CD4-positive, alpha-beta T cell (primary cell): ENCODE results near the gene RAD51B. TPM values are rescaled to one million over a fixed set of nuclear protein-coding genes. Genes with fewer than 3 reads are reported as not detected.

Experiments used
- ATAC-seq: fragments of 200-7000 bp; cut with Tn5 transposase; one replicate; pipeline ENCODE4 v1.10.0; 2022; ENCODE audit warnings: mild to moderate bottlenecking; ENCODE audit not compliant: poor library complexity
- CTCF ChIA-PET: fragments of 350-600 bp; sonication (Branson Sonifier 250); formaldehyde crosslinking; loops from one replicate; lab custom pipeline; 2021; ENCODE audit warnings: antibody characterized with exemption, inconsistent platforms; lab: Charles Lee
- POLR2A ChIA-PET: fragments of 350-600 bp; sonication (Branson Sonifier 250); formaldehyde crosslinking; loops from one replicate; lab custom pipeline; 2021; ENCODE audit warnings: antibody characterized with exemption, inconsistent platforms; lab: Charles Lee
- DNase-seq, 14 experiments: peaks; one replicate each; pipeline ENCODE4 v3.0.0-alpha.2; 2013 to 2020; ENCODE audit warnings: mixed read lengths in 2 of 14
- H3K27ac ChIP-seq, 2 donors: one replicate each; pipeline versions ENCODE4 v1.5.1 to v1.7.0; 2013; ENCODE audit warnings: low read length in 2 of 2, low read depth in 1 of 2, mild to moderate bottlenecking in 1 of 2
- H3K27me3 ChIP-seq, 2 experiments: 1 replicate in 1 of 2; 2 replicates in 1 of 2; pipeline versions ENCODE4 v1.6.1 to v1.7.0; 2013; ENCODE audit warnings: low read length in 2 of 2, control low read depth in 1 of 2, mild to moderate bottlenecking in 1 of 2, moderate library complexity in 1 of 2; ENCODE audit not compliant: insufficient read depth in 2 of 2, control insufficient read depth in 1 of 2
- H3K36me3 ChIP-seq: one replicate; pipeline ENCODE4 v1.6.1; 2013; ENCODE audit warnings: low read length, control low read depth; ENCODE audit not compliant: insufficient read depth
- H3K4me1 ChIP-seq: one replicate; pipeline ENCODE4 v1.6.1; 2013; ENCODE audit warnings: low read length, control low read depth; ENCODE audit not compliant: insufficient read depth
- H3K4me3 ChIP-seq: one replicate; pipeline ENCODE4 v1.5.1; 2013; ENCODE audit warnings: mild to moderate bottlenecking, low read length, moderate library complexity
- H3K9me3 ChIP-seq, 2 experiments: 1 replicate in 1 of 2; 2 replicates in 1 of 2; pipeline versions ENCODE4 v1.6.1 to v1.7.0; 2013; ENCODE audit warnings: low read length in 2 of 2, mild to moderate bottlenecking in 2 of 2, control low read depth in 1 of 2, moderate library complexity in 1 of 2; ENCODE audit not compliant: control insufficient read depth in 1 of 2, insufficient read depth in 1 of 2
- H3K27ac Mint-ChIP-seq: one replicate; pipeline ENCODE4 v1.8.0; 2020; ENCODE audit warnings: mixed read lengths
- H3K27me3 Mint-ChIP-seq: one replicate; pipeline ENCODE4 v1.8.0; 2021; ENCODE audit warnings: mixed read lengths
- H3K36me3 Mint-ChIP-seq: one replicate; pipeline ENCODE4 v1.8.0; 2021; ENCODE audit warnings: low read depth, mixed read lengths
- H3K4me1 Mint-ChIP-seq: one replicate; pipeline ENCODE4 v1.8.0; 2021; ENCODE audit warnings: low read depth, mixed read lengths
- H3K4me3 Mint-ChIP-seq: one replicate; pipeline ENCODE4 v1.8.0; 2020; ENCODE audit warnings: mild to moderate bottlenecking, mixed read lengths
- H3K9me3 Mint-ChIP-seq: one replicate; pipeline ENCODE4 v1.8.0; 2020; ENCODE audit warnings: mixed read lengths
- CTCF ChIP-seq: fragments of 200-600 bp; IDR thresholded peaks from one replicate; pipeline ENCODE4 v1.8.0; 2022; ENCODE audit warnings: antibody characterized with exemption, mild to moderate bottlenecking
- intact Hi-C, 2 experiments: fragments of 100-400 bp; cut with DNase I in 1 of 2; cut with micrococcal nuclease in 1 of 2; formaldehyde crosslinking; loops; one replicate each; pipeline versions ENCODE4 v1.15.1 to v1.9.0; 2023 to 2025; cut with DNase I, micrococcal nuclease
- total RNA-seq, 174 experiments: library from RNA in 2 of 174; stranded (reverse) in 2 of 174; gene quantifications; one replicate each; pipeline ENCODE4 v1.2.3 and lab custom pipeline; 2021 to 2026

Gene RAD51B
- total RNA-seq, 2 experiments from 2014 or later, result 18.4 to 20.0 TPM

- H3K36me3 ChIP-seq, result no peaks in the 10 kb centered on the region
- Mint-ChIP-seq H3K27ac (peak overlapping the region; percentile 71), H3K4me3 (no peak overlapping the region), H3K9me3 (no peaks in the 10 kb centered on the region), H3K36me3 (no peaks in the 10 kb centered on the region), H3K4me1 (peaks cover 59% of the 10 kb centered on the region), H3K27me3 (no peaks in the 10 kb centered on the region)
- H3K4me3 ChIP-seq, result no peak overlapping the region
- ChIA-PET CTCF (interaction anchor here (1.0 kb wide), 1 partner anchor 477 kb away, joined by 3 read pairs; no protein-coding TSS in a partner anchor), POLR2A (interaction anchor here (1.2 to 1.9 kb wide), 2 partner anchors 11 to 420 kb away, joined by 3 to 7 read pairs; no protein-coding TSS in a partner anchor)
- no peaks in the 10 kb centered on the region for H3K27me3 ChIP-seq
- peaks cover 17% of the 10 kb centered on the region for H3K4me1 ChIP-seq
- DNase-seq (no peak), ATAC-seq (no peak)
- H3K27ac ChIP-seq, result no peak overlapping the region
- intact Hi-C loops, result loop anchor here in 1 of 2 experiments (10.0 kb wide), 1 partner anchor 417 kb away; no protein-coding TSS in a partner anchor
- TF ChIP-seq CTCF, result no peak
- H3K9me3 ChIP-seq, result no peaks in the 10 kb centered on the region
These were observed 548.0 kb downstream of the RAD51B start for GRCh38 chr14:68367536-68367935.

GRCh38 chr14:68368850-68369249 is 549.3 kb downstream of the RAD51B start:
- Histone ChIP-seq H3K36me3 (no peaks in the 10 kb centered on the region), H3K27me3 (no peaks in the 10 kb centered on the region), H3K4me3 (no peak overlapping the region), H3K9me3 (no peaks in the 10 kb centered on the region), H3K27ac (peak overlapping the region in 1 of 2 donors; percentile 47), H3K4me1 (peaks cover 13% of the 10 kb centered on the region)
- intact Hi-C loops, result loop anchor here in 1 of 2 experiments (10.0 kb wide), 1 partner anchor 416 kb away; no protein-coding TSS in a partner anchor
- DNase-seq, result peak in 3 of 14 experiments; percentile 58 to 64 (median 62)
- Mint-ChIP-seq H3K4me1 (peaks cover 62% of the 10 kb centered on the region), H3K27me3 (no peaks in the 10 kb centered on the region), H3K4me3 (peak overlapping the region; percentile 67), H3K27ac (peak overlapping the region; percentile 71), H3K36me3 (no peaks in the 10 kb centered on the region), H3K9me3 (no peaks in the 10 kb centered on the region)
- no peak for TF ChIP-seq CTCF
- POLR2A ChIA-PET, result interaction anchor here (0.7 to 1.9 kb wide), 5 partner anchors 9 to 424 kb away, joined by 3 to 7 read pairs (median 3); partner anchors contain the start of gene ZFP36L1
- CTCF ChIA-PET, result no interaction called here
- ATAC-seq, result peak; percentile 88

- Mint-ChIP-seq H3K27me3 (no peaks in the 10 kb centered on the region), H3K4me1 (peaks cover 67% of the 10 kb centered on the region), H3K9me3 (no peaks in the 10 kb centered on the region), H3K27ac (peak overlapping the region; percentile 71), H3K36me3 (no peaks in the 10 kb centered on the region), H3K4me3 (peak overlapping the region; percentile 67)
- Histone ChIP-seq H3K4me1 (peaks cover 13% of the 10 kb centered on the region), H3K27ac (peak overlapping the region in 1 of 2 donors; percentile 47), H3K36me3 (no peaks in the 10 kb centered on the region), H3K9me3 (no peaks in the 10 kb centered on the region), H3K27me3 (no peaks in the 10 kb centered on the region), H3K4me3 (no peak overlapping the region)
- intact Hi-C loops, result loop anchor here in 1 of 2 experiments (10.0 kb wide), 1 partner anchor 415 kb away; no protein-coding TSS in a partner anchor
- ChIA-PET POLR2A (interaction anchor here (0.6 to 1.9 kb wide), 7 partner anchors 9 to 852 kb away, joined by 3 to 7 read pairs (median 3); partner anchors contain the start of gene ZFP36L1), CTCF (no interaction called here)
- no peak for TF ChIP-seq CTCF
- no peak for DNase-seq
- peak; percentile 21 for ATAC-seq
These were observed 549.9 kb downstream of the RAD51B start for GRCh38 chr14:68369281-68370056.
